ENCODE results near the gene DHX29. TPM values are rescaled to one million over a fixed set of nuclear protein-coding genes. Genes with fewer than 3 reads are reported as not detected.

Gene DHX29, protein sequence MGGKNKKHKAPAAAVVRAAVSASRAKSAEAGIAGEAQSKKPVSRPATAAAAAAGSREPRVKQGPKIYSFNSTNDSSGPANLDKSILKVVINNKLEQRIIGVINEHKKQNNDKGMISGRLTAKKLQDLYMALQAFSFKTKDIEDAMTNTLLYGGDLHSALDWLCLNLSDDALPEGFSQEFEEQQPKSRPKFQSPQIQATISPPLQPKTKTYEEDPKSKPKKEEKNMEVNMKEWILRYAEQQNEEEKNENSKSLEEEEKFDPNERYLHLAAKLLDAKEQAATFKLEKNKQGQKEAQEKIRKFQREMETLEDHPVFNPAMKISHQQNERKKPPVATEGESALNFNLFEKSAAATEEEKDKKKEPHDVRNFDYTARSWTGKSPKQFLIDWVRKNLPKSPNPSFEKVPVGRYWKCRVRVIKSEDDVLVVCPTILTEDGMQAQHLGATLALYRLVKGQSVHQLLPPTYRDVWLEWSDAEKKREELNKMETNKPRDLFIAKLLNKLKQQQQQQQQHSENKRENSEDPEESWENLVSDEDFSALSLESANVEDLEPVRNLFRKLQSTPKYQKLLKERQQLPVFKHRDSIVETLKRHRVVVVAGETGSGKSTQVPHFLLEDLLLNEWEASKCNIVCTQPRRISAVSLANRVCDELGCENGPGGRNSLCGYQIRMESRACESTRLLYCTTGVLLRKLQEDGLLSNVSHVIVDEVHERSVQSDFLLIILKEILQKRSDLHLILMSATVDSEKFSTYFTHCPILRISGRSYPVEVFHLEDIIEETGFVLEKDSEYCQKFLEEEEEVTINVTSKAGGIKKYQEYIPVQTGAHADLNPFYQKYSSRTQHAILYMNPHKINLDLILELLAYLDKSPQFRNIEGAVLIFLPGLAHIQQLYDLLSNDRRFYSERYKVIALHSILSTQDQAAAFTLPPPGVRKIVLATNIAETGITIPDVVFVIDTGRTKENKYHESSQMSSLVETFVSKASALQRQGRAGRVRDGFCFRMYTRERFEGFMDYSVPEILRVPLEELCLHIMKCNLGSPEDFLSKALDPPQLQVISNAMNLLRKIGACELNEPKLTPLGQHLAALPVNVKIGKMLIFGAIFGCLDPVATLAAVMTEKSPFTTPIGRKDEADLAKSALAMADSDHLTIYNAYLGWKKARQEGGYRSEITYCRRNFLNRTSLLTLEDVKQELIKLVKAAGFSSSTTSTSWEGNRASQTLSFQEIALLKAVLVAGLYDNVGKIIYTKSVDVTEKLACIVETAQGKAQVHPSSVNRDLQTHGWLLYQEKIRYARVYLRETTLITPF (N-terminal part only)
- 19.8 to 26.0 TPM (median 23.3 TPM) in 5 replicates for total RNA-seq (2022; extraction: Qiagen RNA extraction; ENCODE audit: low read depth)

GRCh38 chr5:55307383-55308253, at the start of gene DHX29, which contains the start of gene MTREX:
Gene DHX29 (minus strand): TSS chr5:55307694. CDS start chr5:55307573, 121 bp downstream.
Gene MTREX (plus strand): TSS chr5:55307989. CDS start chr5:55308014, 25 bp downstream.

DNA sequence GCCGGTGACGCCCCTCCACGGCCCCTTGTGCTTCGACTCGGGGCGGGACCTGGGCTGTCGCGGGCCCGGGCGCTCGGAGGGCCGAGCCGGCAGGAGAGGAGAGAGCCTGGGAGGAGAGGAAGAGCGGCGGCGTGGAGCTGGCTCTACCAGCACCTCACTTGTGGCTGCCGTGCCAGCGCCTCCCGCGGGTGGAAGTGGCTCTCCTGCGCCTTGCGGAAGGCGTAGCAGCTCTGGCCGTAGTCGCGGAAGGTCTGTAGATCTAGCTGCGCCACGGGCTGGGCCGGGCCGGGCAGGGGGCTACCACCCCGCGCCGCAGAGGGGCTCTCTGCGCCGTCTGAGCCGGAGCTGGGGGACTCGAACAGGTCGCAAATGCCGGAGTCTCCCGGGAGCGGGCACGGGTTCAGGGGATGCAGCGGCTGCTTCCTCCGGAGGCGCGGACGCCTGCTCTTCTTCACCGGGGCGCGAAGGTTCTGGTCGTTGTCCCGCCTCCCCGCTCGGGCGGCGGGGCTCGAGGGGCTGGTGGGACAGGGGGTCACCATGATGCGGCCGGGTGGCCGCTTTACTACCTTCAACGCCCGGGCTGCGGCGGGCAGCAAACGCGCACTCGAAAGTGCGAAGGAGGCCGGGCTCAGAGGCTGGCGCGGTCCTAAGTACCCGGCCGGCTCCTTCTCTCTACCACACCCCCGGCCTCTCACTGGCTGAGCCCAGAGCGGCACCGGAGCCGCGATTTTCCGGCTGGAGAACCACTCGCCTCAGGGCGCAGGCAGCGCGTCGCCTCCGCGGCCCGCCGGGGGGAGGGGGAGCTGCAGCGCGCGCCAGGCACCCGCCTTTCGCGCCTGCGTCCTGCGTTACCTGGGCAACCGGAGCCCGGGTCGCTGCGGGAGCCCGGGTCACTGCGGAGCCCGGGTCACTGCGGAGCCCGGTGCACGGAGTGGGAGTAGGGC, 74.2 kb downstream of the DHX29 start, which contains the start of gene CCNO:
TSS of gene CCNO (minus strand) at position 624 of the 944 bp plus-strand sequence. CDS start at position 539, 85 bp downstream.

GRCh38 chr5:55226934-55227663, 80.4 kb downstream of the DHX29 start, which contains the start of gene MCIDAS:
Gene MCIDAS (minus strand): TSS chr5:55227315. CDS start chr5:55227138, 177 bp downstream.

Other genes with a start within 250 kb of the DHX29 start
- not detected in 5 replicates for gene GZMA, start 205.0 kb downstream of the DHX29 start, total RNA-seq (2022; extraction: Qiagen RNA extraction; ENCODE audit: low read depth)
- gene GPX8, start 147.5 kb downstream of the DHX29 start, total RNA-seq (2022; extraction: Qiagen RNA extraction; ENCODE audit: low read depth): 30.5 to 40.2 TPM (median 36.6 TPM) in 5 replicates
- 0.09 to 0.21 TPM (median 0.10 TPM) in 4 of 5 replicates, not detected in the other for gene CDC20B, start 134.5 kb downstream of the DHX29 start, total RNA-seq (2022; extraction: Qiagen RNA extraction; ENCODE audit: low read depth)
- gene MCIDAS, start 80.4 kb downstream of the DHX29 start, total RNA-seq (2022; extraction: Qiagen RNA extraction; ENCODE audit: low read depth): 1.4 to 2.2 TPM (median 1.9 TPM) in 5 replicates
- 5.6 to 8.3 TPM (median 7.3 TPM) in 5 replicates for gene CCNO, start 74.1 kb downstream of the DHX29 start, total RNA-seq (2022; extraction: Qiagen RNA extraction; ENCODE audit: low read depth)
- 29.1 to 54.2 TPM (median 34.9 TPM) in 5 replicates for gene MTREX, start 295 bp upstream of the DHX29 start, total RNA-seq (2022; extraction: Qiagen RNA extraction; ENCODE audit: low read depth)
- 37.8 to 42.9 TPM (median 38.3 TPM) in 5 replicates for gene PLPP1, start 227.3 kb upstream of the DHX29 start, total RNA-seq (2022; extraction: Qiagen RNA extraction; ENCODE audit: low read depth)

Data from A549 treated with GW870086 at 1 μM for 4 hours (cell line).